ENCODE measurements around the gene OR1S1. TPM values are rescaled to one million over a fixed set of nuclear protein-coding genes. Genes with fewer than 3 reads are reported as not detected.

The OR1S1 gene
- total RNA-seq, 4 donors from 2014 or later = not detected

GRCh38 chr11:58188770-58189169, 23.8 kb upstream of the OR1S1 start, which contains the start of gene OR9Q2:
Gene OR9Q2 (plus strand): TSS chr11:58189070. CDS start chr11:58190491, 1,421 bp downstream.
- Histone ChIP-seq H3K36me3 (no peaks in the 10 kb centered on the region), H3K9me3 (no peaks in the 10 kb centered on the region), H3K4me3 (no peak within 1 kb of the TSS), H3K4me1 (peaks cover 0 to 21% (median 11%) of the 10 kb centered on the region in 4 donors), H3K27me3 (no peaks in the 10 kb centered on the region), H3K27ac (no peak within 1 kb of the TSS)
- DNase-seq = no peak
- in situ Hi-C loops (cut with MboI; ENCODE audit: low pct_ligation_motif_present in 1 of 4, low pct_unique_long_range_greater_than_20kb in 1 of 4, low sequenced_read_pairs in 3 of 4) (no loop called here), intact Hi-C loops (cut with DNase I; ENCODE audit: low total_unique reads) (no loop called here)
- 84 to 87% methylated on average over 2 of the region's 2 CpGs for WGBS, 2 donors (ENCODE audit: low coverage in 1 of 2)
- TF ChIP-seq EP300 (IDR thresholded peaks at IDR 0.05; ENCODE audit: low read depth) (no peak), POLR2A (IDR thresholded peaks at IDR 0.05) (no peak), CTCF (IDR thresholded peaks at IDR 0.05) (no peak), POLR2AphosphoS5 (IDR thresholded peaks at IDR 0.05) (no peak)

GRCh38 chr11:58192229-58192628, 20.3 kb upstream of the OR1S1 start:
- peak overlapping the region; percentile 75 to 87 (median 82) for H3K27ac ChIP-seq
- intact Hi-C loops (cut with DNase I; ENCODE audit: low total_unique reads) = no loop called here
- DNase-seq = peak; percentile 67

GRCh38 chr11:58193391-58193790, 19.1 kb upstream of the OR1S1 start:
- TF ChIP-seq POLR2AphosphoS5 (IDR thresholded peaks at IDR 0.05) (peak in 2 of 3 donors; percentile 14 to 44), CTCF (IDR thresholded peaks at IDR 0.05) (no peak)
- H3K36me3 ChIP-seq = no peaks in the 10 kb centered on the region
- in situ Hi-C loops (cut with MboI; ENCODE audit: low pct_ligation_motif_present in 1 of 4, low pct_unique_long_range_greater_than_20kb in 1 of 4, low sequenced_read_pairs in 3 of 4) (no loop called here), intact Hi-C loops (cut with DNase I; ENCODE audit: low total_unique reads) (no loop called here)
- H3K4me1 ChIP-seq = peaks cover 0 to 21% (median 11%) of the 10 kb centered on the region in 4 donors
- H3K27me3 ChIP-seq = no peaks in the 10 kb centered on the region
- DNase-seq = no peak
- H3K27ac ChIP-seq = peak overlapping the region; percentile 75 to 87 (median 82)
- peaks cover 10 to 11% of the 10 kb centered on the region in 2 donors for H3K9me3 ChIP-seq
- no peak overlapping the region for H3K4me3 ChIP-seq

More at GRCh38 chr11:58192229-58192628, 20.3 kb upstream of the OR1S1 start:
- no peaks in the 10 kb centered on the region for H3K36me3 ChIP-seq
- no peaks in the 10 kb centered on the region for H3K27me3 ChIP-seq
- WGBS, 2 donors (ENCODE audit: low coverage in 1 of 2) = 45 to 77% methylated on average over 3 of the region's 3 CpGs
- in situ Hi-C loops (cut with MboI; ENCODE audit: low pct_ligation_motif_present in 1 of 4, low pct_unique_long_range_greater_than_20kb in 1 of 4, low sequenced_read_pairs in 3 of 4) = no loop called here
- peaks cover 1 to 3% of the 10 kb centered on the region in 2 donors for H3K9me3 ChIP-seq
- TF ChIP-seq POLR2A (IDR thresholded peaks at IDR 0.05) (no peak), POLR2AphosphoS5 (IDR thresholded peaks at IDR 0.05) (peak in 2 of 3 donors; percentile 34 to 58), CTCF (IDR thresholded peaks at IDR 0.05) (peak in 2 of 5 experiments; percentile 28 to 29), EP300 (IDR thresholded peaks at IDR 0.05; ENCODE audit: low read depth) (peak; percentile 56)
- no peak overlapping the region for H3K4me3 ChIP-seq
- peaks cover 0 to 21% (median 11%) of the 10 kb centered on the region in 4 donors for H3K4me1 ChIP-seq

- H3K27me3 ChIP-seq = no peaks in the 10 kb centered on the region
- in situ Hi-C loops (cut with MboI; ENCODE audit: low pct_ligation_motif_present in 1 of 4, low pct_unique_long_range_greater_than_20kb in 1 of 4, low sequenced_read_pairs in 3 of 4) = no loop called here
- no peak overlapping the region for H3K27ac ChIP-seq
- intact Hi-C loops (cut with DNase I; ENCODE audit: low total_unique reads) = no loop called here
- no peaks in the 10 kb centered on the region for H3K36me3 ChIP-seq
- 80 to 96% methylated on average over 2 of the region's 2 CpGs for WGBS, 2 donors (ENCODE audit: low coverage in 1 of 2)
- DNase-seq = no peak
- TF ChIP-seq POLR2AphosphoS5 (IDR thresholded peaks at IDR 0.05) (no peak), EP300 (IDR thresholded peaks at IDR 0.05; ENCODE audit: low read depth) (no peak), CTCF (IDR thresholded peaks at IDR 0.05) (no peak)
- H3K9me3 ChIP-seq = peaks cover 10 to 11% of the 10 kb centered on the region in 2 donors
- H3K4me1 ChIP-seq = peaks cover 0 to 15% (median 11%) of the 10 kb centered on the region in 4 donors
- H3K4me3 ChIP-seq = no peak overlapping the region
These were observed 16.6 kb upstream of the OR1S1 start for GRCh38 chr11:58195939-58196338.
